ELF-1 (cell line): ENCODE results near the gene GAB2.

Experiments
- DNase-seq: peaks from one replicate; pipeline ENCODE4 v3.0.0-alpha.2; 2016; ENCODE audit warnings: low read depth, low spot score

The GAB2 gene

DNA sequence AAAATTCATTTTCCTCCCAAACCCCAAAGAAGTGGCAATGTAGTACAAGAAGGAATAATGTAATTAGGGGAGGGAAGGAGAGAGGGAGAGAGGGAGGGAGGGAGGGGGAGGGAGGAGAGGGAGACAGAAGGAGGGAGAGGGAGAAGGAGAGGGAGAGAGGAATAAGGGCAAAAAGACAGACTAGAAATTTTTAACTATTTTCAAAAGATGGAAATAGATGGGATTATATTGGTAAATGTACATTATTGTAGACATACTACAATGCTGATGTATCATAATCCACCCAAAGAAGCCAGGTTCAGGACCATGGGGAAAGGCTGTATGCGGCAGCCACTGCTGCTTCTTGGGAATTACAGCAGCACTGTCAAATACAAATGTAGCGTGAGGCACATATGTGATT is 74.3 kb downstream of the GAB2 start:
- DNase-seq = no peak

GRCh38 chr11:78341841-78342240 is 75.8 kb downstream of the GAB2 start:
- DNase-seq = no peak

GRCh38 chr11:78340530-78340929 is 77.1 kb downstream of the GAB2 start:
- DNase-seq = no peak

- no peak for DNase-seq
Measured at GRCh38 chr11:78339945-78340344, 77.7 kb downstream of the GAB2 start.

GRCh38 chr11:78339483-78339882 is 78.1 kb downstream of the GAB2 start:
- no peak for DNase-seq

DNA sequence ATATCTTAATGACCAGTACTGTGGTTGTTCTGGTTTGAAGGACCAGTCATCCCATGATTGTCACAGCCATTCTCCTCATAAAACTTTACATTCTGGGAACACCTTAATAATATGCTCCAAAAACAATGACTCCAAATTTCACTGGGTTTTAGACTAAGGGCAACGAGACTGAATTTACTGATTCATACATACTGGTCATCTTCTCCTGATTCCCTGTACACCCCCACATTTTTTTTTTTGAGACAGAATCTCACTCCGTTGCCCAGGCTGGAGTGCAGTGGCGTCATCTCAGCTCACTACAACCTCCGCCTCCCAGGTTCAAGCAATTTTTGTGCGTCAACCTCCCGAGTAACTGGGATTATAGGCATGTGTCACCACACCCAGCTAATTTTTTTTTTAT is 78.9 kb downstream of the GAB2 start:
- no peak for DNase-seq

DNA sequence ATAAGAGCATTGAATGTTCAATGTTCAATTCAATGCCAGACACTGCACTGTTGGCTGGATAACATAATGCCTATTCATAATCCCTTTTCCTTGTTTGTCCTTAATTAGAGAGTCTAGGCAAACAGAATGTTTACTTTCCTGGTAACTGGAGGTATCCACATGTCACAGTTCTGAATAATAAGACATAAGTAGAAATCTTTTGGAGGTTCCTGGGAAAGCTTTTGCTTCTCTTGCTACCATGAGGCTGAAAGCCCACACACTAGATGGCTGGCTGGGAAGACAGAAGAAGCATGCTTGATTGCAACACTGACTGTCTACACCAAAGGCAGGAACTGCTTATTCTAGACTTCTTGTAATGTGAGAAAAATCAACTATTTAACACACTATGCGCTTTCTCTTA is 79.5 kb downstream of the GAB2 start:
- no peak for DNase-seq

- DNase-seq = no peak
Measured at GRCh38 chr11:78337554-78337924, 80.1 kb downstream of the GAB2 start.

- DNase-seq = no peak
Measured at GRCh38 chr11:78336877-78337553, 80.6 kb downstream of the GAB2 start.

GRCh38 chr11:78334109-78334508 is 83.5 kb downstream of the GAB2 start:
- DNase-seq = no peak

GRCh38 chr11:78332872-78333271 is 84.7 kb downstream of the GAB2 start:
- no peak for DNase-seq

- no peak for DNase-seq
Measured at GRCh38 chr11:78332174-78332866, 85.3 kb downstream of the GAB2 start.

GRCh38 chr11:78331711-78332110 is 85.9 kb downstream of the GAB2 start:
- no peak for DNase-seq

DNA sequence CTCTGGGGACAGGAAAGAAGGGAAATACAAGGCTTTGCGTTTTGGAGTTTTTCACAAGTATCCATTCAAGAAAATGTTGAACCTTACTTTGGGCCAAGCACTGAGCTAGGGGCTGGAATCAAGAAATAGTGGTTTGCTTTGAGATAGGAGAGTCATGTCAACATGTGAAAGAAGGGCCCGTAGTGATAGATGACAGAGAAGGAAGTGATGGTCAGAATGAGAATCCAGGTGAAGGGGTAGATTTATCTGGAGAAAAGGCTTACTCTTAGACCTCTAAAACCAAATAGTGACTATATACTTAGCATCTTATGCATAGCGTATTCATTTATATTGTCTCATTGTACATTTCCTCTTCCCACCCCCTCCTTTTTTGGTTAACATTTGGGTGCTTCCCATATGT is 87.3 kb downstream of the GAB2 start:
- DNase-seq = no peak

DNA sequence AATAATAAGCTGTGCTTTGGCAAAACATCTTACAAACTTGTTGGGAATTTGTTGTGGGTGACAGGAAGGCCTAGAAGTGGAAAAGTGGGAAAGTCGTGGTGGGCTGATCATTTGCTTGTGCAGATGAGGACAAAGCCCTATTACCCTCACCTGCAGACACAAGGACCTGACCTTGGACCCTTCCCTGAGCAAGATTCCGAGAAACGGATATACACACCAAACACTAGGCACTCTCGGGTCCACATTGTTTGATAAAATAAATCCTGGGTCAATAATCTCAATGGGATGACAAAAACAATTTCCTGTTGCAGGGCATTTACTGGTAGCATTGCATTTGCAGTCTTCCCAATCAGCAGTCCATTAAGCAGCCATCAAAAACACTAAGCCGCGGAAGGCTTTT is 89.7 kb downstream of the GAB2 start:
- DNase-seq = no peak

DNA sequence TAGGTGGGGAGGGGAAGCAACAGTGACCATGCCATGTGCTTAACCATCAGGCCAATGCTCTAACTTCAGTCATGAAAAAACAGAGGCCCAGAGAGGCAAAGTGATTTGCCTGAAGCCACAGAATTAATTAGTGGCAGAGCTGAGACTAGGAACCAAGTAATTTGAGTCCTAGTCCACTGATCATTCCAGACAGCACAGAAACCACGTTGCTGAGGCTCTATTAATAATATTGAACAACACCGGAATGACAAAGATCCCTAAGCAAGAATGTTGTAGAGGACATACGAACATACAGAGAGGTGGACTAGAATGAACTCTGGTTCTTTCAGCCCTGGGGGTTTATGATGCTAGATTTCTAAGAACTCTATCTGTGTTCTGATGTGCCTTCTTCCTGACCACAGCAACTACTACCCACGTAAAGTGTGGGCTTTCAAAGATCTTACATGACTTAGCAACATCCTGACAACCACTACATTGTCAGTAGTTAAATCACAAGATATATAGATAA is 92.3 kb downstream of the GAB2 start:
- no peak for DNase-seq

DNA sequence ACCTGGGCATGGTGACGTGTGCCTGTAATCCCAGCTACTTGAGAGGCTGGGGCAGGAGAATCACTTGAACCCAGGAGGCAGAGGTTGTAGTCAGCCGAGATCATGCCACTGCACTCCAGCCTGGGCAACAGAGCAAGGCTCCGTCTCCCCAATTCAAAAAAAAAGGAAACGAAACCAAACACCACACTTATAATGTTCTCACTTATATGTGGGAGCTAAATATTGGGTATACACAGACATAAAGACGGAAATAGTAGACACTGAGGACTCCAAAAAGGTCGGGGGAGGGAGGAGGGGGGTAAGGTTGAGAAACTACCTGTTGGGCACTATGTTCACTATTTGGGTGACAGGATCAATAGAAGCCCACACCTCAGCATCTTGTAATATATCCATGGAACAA is 94.3 kb downstream of the GAB2 start:
- no peak for DNase-seq

DNA sequence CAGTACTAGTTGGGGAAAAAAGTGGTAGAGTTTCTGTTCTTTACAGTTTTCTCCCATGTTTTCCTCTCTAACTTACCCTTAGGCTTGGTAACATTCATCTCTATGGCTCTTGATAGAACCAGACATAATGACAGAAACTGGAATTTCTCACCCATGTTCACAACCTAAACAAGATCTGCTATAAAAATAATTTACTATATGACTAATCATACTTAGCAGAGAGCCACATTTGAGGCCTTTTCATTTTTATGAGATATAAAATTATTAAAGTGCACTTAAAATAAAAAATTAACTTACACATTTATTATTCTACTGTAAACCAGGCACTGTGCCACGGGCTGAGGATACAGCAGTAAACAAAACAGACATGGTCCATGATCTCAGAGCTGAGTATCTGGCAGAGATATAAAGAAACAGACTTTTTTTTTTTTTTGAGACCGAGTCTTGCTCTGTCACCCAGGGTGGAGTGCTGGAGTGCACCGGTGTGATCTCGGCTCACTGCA is 98.1 kb downstream of the GAB2 start:
- DNase-seq = no peak

GRCh38 chr11:78318321-78319114 is 99.1 kb downstream of the GAB2 start:
- DNase-seq = no peak

- DNase-seq = no peak
Measured at GRCh38 chr11:78315724-78316123, 101.9 kb downstream of the GAB2 start.

DNA sequence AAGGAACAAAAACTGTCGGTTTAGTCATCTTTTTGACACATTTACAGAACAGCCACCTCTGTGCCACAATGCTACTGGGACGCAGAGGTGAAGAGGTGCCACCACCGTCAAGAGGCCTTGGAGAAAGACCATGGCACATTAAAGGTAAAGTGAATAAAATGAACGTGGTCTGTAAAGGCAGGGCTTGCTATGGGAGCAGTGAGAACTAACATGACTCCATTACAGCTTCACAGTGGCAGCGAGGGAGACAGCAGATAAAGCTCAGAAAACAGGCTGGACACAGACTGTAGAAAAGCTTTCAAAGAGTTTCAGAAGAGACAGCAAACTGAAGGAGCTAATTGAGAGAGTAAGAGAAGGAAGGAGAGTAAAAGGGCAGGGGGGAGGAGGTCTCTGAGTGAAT is 102.9 kb downstream of the GAB2 start:
- DNase-seq = no peak

GRCh38 chr11:78313898-78314297 is 103.7 kb downstream of the GAB2 start:
- DNase-seq = no peak
